ENCODE measurements around the gene POM121.
"Not testable (repeated sequence)": the region's sequence is repeated elsewhere in the genome, so short reads cannot be mapped to it uniquely, and the experiment has no call there.

DNA sequence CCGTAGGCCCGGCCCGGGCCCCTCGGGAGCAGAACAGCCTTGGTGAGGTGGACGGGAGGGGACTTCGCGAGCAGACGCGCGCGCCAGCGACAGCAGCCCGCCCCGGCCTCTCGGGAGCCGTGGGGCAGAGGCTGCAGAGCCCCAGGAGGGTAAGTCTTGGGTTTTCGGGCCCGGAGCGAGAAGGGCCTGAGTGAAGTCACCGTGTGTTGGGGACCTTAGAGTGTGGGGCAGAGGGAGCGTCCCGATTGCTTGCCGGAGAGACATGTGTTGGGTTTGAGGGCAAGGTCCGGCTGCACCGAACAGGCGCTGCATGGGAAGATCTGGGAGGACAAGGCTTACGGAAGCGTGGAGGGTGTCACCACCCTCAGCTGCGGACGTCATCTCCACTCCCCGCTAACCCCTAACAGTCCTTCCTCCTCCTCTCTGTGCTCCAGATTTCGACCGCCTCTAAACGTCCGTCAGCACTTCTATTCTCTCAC lies 45.1 kb upstream of the POM121 start:
- TF ChIP-seq, protein P1, sequence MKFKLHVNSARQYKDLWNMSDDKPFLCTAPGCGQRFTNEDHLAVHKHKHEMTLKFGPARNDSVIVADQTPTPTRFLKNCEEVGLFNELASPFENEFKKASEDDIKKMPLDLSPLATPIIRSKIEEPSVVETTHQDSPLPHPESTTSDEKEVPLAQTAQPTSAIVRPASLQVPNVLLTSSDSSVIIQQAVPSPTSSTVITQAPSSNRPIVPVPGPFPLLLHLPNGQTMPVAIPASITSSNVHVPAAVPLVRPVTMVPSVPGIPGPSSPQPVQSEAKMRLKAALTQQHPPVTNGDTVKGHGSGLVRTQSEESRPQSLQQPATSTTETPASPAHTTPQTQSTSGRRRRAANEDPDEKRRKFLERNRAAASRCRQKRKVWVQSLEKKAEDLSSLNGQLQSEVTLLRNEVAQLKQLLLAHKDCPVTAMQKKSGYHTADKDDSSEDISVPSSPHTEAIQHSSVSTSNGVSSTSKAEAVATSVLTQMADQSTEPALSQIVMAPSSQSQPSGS (tag by site-specific recombination; IDR thresholded peaks at IDR 0.05; ENCODE audit: low read depth): not testable (repeated sequence)
- TF ChIP-seq, protein P2, sequence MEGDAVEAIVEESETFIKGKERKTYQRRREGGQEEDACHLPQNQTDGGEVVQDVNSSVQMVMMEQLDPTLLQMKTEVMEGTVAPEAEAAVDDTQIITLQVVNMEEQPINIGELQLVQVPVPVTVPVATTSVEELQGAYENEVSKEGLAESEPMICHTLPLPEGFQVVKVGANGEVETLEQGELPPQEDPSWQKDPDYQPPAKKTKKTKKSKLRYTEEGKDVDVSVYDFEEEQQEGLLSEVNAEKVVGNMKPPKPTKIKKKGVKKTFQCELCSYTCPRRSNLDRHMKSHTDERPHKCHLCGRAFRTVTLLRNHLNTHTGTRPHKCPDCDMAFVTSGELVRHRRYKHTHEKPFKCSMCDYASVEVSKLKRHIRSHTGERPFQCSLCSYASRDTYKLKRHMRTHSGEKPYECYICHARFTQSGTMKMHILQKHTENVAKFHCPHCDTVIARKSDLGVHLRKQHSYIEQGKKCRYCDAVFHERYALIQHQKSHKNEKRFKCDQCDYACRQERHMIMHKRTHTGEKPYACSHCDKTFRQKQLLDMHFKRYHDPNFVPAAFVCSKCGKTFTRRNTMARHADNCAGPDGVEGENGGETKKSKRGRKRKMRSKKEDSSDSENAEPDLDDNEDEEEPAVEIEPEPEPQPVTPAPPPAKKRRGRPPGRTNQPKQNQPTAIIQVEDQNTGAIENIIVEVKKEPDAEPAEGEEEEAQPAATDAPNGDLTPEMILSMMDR (tag by site-specific recombination; IDR thresholded peaks at IDR 0.05): not testable (repeated sequence)
- TF ChIP-seq ZNF791 (tag by site-specific recombination; IDR thresholded peaks at IDR 0.05); KLF10 (tag by site-specific recombination; IDR thresholded peaks at IDR 0.05); ZNF19 (tag by site-specific recombination; IDR thresholded peaks at IDR 0.05; ENCODE audit: low read depth); SCRT2 (tag by site-specific recombination; IDR thresholded peaks at IDR 0.05); ZNF660 (tag by site-specific recombination; IDR thresholded peaks at IDR 0.05): not testable (repeated sequence)
- TF ChIP-seq, protein P3, sequence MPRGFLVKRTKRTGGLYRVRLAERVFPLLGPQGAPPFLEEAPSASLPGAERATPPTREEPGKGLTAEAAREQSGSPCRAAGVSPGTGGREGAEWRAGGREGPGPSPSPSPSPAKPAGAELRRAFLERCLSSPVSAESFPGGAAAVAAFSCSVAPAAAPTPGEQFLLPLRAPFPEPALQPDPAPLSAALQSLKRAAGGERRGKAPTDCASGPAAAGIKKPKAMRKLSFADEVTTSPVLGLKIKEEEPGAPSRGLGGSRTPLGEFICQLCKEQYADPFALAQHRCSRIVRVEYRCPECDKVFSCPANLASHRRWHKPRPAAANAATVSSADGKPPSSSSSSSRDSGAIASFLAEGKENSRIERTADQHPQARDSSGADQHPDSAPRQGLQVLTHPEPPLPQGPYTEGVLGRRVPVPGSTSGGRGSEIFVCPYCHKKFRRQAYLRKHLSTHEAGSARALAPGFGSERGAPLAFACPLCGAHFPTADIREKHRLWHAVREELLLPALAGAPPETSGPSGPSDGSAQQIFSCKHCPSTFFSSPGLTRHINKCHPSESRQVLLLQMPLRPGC (tag by site-specific recombination; IDR thresholded peaks at IDR 0.05): not testable (repeated sequence)
- TF ChIP-seq, protein P4, sequence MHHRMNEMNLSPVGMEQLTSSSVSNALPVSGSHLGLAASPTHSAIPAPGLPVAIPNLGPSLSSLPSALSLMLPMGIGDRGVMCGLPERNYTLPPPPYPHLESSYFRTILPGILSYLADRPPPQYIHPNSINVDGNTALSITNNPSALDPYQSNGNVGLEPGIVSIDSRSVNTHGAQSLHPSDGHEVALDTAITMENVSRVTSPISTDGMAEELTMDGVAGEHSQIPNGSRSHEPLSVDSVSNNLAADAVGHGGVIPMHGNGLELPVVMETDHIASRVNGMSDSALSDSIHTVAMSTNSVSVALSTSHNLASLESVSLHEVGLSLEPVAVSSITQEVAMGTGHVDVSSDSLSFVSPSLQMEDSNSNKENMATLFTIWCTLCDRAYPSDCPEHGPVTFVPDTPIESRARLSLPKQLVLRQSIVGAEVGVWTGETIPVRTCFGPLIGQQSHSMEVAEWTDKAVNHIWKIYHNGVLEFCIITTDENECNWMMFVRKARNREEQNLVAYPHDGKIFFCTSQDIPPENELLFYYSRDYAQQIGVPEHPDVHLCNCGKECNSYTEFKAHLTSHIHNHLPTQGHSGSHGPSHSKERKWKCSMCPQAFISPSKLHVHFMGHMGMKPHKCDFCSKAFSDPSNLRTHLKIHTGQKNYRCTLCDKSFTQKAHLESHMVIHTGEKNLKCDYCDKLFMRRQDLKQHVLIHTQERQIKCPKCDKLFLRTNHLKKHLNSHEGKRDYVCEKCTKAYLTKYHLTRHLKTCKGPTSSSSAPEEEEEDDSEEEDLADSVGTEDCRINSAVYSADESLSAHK (tag by site-specific recombination; IDR thresholded peaks at IDR 0.05): not testable (repeated sequence)
- TF ChIP-seq, protein P5, sequence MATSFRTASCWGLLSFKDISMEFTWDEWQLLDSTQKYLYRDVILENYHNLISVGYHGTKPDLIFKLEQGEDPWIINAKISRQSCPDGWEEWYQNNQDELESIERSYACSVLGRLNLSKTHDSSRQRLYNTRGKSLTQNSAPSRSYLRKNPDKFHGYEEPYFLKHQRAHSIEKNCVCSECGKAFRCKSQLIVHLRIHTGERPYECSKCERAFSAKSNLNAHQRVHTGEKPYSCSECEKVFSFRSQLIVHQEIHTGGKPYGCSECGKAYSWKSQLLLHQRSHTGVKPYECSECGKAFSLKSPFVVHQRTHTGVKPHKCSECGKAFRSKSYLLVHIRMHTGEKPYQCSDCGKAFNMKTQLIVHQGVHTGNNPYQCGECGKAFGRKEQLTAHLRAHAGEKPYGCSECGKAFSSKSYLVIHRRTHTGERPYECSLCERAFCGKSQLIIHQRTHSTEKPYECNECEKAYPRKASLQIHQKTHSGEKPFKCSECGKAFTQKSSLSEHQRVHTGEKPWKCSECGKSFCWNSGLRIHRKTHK (tag by site-specific recombination; IDR thresholded peaks at IDR 0.05): not testable (repeated sequence)

Measured in HEK293 (cell line).